C4-2B (cell line): Measurements from ENCODE around the gene ALPP.
"Not testable (repeated sequence)": the region's sequence is repeated elsewhere in the genome, so short reads cannot be mapped to it uniquely, and the experiment has no call there.

Source experiments
- H3K27ac ChIP-seq: fragments of 450-650 bp; 2 replicates; pipeline ENCODE4 v1.5.1; 2017
- CTCF ChIP-seq: fragments of 450-650 bp; conservative IDR thresholded peaks from 2 replicates; pipeline ENCODE4 v1.5.1; 2017; ENCODE audit warnings: mild to moderate bottlenecking
- ZFX ChIP-seq: fragments of 450-650 bp; IDR thresholded peaks from 2 replicates; pipeline ENCODE4 v1.6.1; 2017

ALPP gene

GRCh38 chr2:232386740-232387450 lies 8.3 kb downstream of the ALPP start:
- TF ChIP-seq CTCF (no peak), ZFX (no peak)
- H3K27ac ChIP-seq, result no peak overlapping the region

- H3K27ac ChIP-seq, result no peak overlapping the region
- TF ChIP-seq ZFX (no peak), CTCF (no peak)
Observed at GRCh38 chr2:232387451-232388171, 9.1 kb downstream of the ALPP start.

- no peak overlapping the region for H3K27ac ChIP-seq
- no peak for TF ChIP-seq ZFX
- TF ChIP-seq CTCF, result no peak
Observed at GRCh38 chr2:232388324-232388891, 9.9 kb downstream of the ALPP start.

GRCh38 chr2:232389327-232389726 lies 10.8 kb downstream of the ALPP start:
- no peak for TF ChIP-seq CTCF
- no peak for TF ChIP-seq ZFX
- H3K27ac ChIP-seq, result no peak overlapping the region

- no peak for TF ChIP-seq ZFX
- H3K27ac ChIP-seq, result no peak overlapping the region
Observed at GRCh38 chr2:232390661-232391060, 12.1 kb downstream of the ALPP start.

- TF ChIP-seq CTCF (no peak), ZFX (no peak)
- H3K27ac ChIP-seq, result no peak overlapping the region
Observed at GRCh38 chr2:232393556-232393955, 15.0 kb downstream of the ALPP start.

- H3K27ac ChIP-seq, result not testable (repeated sequence)
Observed at GRCh38 chr2:232394431-232394830, 15.9 kb downstream of the ALPP start.

- H3K27ac ChIP-seq, result no peak overlapping the region
- no peak for TF ChIP-seq CTCF
- TF ChIP-seq ZFX, result no peak
Observed at GRCh38 chr2:232395586-232395985, 17.0 kb downstream of the ALPP start.
